Skeletal muscle tissue (tissue), 4 donors: Measurements from ENCODE around the gene CRIM1. TPM values are rescaled to one million over a fixed set of nuclear protein-coding genes. Genes with fewer than 3 reads are reported as not detected.

ENCODE experiments used
- H3K27ac ChIP-seq: one replicate; pipeline ENCODE4 v1.7.0; 2013; ENCODE audit warnings: mild to moderate bottlenecking, low read depth, low read length, inconsistent platforms
- H3K27me3 ChIP-seq, 3 donors: one replicate each; pipeline ENCODE4 v1.7.0; 2013; ENCODE audit warnings: low read length in 3 of 3; ENCODE audit not compliant: control insufficient read depth in 3 of 3, insufficient read depth in 3 of 3
- H3K36me3 ChIP-seq, 3 donors: one replicate each; pipeline ENCODE4 v1.7.0; 2013; ENCODE audit warnings: low read length in 3 of 3; ENCODE audit not compliant: control insufficient read depth in 3 of 3, insufficient read depth in 3 of 3
- H3K4me1 ChIP-seq, 3 donors: one replicate each; pipeline ENCODE4 v1.7.0; 2013; ENCODE audit warnings: low read length in 3 of 3, mild to moderate bottlenecking in 3 of 3; ENCODE audit not compliant: control insufficient read depth in 3 of 3, insufficient read depth in 3 of 3
- H3K4me3 ChIP-seq, 3 donors: one replicate each; pipeline ENCODE4 v1.7.0; 2013; ENCODE audit warnings: low read length in 3 of 3
- H3K9ac ChIP-seq, 3 donors: one replicate each; pipeline ENCODE4 v1.7.0; 2013; ENCODE audit warnings: low read length in 3 of 3, mild to moderate bottlenecking in 3 of 3, moderate library complexity in 2 of 3, low read depth in 1 of 3
- H3K9me3 ChIP-seq, 3 donors: one replicate each; pipeline ENCODE4 v1.7.0; 2013; ENCODE audit warnings: low read length in 3 of 3; ENCODE audit not compliant: control insufficient read depth in 3 of 3
- total RNA-seq: library from RNA; depleted of rRNA; stranded (reverse); fragments of >200 nt; gene quantifications from one replicate; pipeline ENCODE4 v1.2.3, GENCODE V29; 2014
- donor health status: Osteomylitis.

CRIM1 gene
- total RNA-seq, 1 donor from 2014 or later = 44.9 TPM

GRCh38 chr2:36582538-36582937 is 227.0 kb downstream of the CRIM1 start:
- peak overlapping the region; percentile 63 for H3K27ac ChIP-seq
- H3K36me3 ChIP-seq = peaks cover 4 to 50% (median 46%) of the 10 kb centered on the region in 3 donors
- H3K4me3 ChIP-seq = peak overlapping the region in 1 of 3 donors; percentile 55
- peak overlapping the region in 2 of 3 donors; percentile 9 to 39 for H3K9ac ChIP-seq
- peaks cover 23 to 58% (median 23%) of the 10 kb centered on the region in 3 donors for H3K4me1 ChIP-seq
- H3K27me3 ChIP-seq = no peaks in the 10 kb centered on the region
- no peaks in the 10 kb centered on the region for H3K9me3 ChIP-seq

- peak overlapping the region; percentile 63 for H3K27ac ChIP-seq
- no peaks in the 10 kb centered on the region for H3K9me3 ChIP-seq
- H3K4me1 ChIP-seq = peaks cover 19 to 54% (median 23%) of the 10 kb centered on the region in 3 donors
- H3K4me3 ChIP-seq = peak overlapping the region in 1 of 3 donors; percentile 55
- no peaks in the 10 kb centered on the region for H3K27me3 ChIP-seq
- H3K36me3 ChIP-seq = peaks cover 4 to 46% (median 44%) of the 10 kb centered on the region in 3 donors
- peak overlapping the region; percentile 9 to 39 (median 13) for H3K9ac ChIP-seq
These were observed 227.4 kb downstream of the CRIM1 start for GRCh38 chr2:36582951-36583350.

DNA sequence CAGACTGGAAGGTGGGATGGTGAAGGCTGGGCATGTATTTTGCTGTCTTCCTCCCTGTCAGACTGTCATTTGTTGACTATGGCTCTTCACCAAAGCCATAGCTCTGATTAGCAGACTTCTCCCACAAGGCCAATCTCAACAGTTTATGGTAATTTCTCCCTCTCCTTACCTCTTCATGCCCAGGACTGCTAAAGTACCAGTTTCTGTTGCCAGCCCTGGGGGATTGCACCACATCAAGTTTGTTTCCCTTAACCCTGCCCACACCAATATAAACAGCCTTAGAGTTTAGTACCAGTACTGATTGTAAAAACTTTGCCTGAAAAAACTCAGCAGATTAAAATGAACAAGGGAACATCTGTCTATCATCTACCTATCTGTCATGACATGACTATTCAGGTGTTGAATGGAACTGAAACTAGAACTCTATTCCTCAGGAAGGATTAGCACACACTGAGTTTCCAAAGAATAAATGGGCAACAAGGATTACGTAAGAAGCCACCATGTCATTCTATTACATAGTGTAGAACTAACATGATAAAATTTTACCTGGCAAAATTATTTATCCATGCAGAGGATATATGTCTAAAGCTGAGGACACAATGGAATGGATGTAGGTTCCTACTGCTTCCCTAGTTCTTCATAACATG is 228.7 kb downstream of the CRIM1 start:
- no peaks in the 10 kb centered on the region for H3K27me3 ChIP-seq
- peaks cover 4 to 35% (median 34%) of the 10 kb centered on the region in 3 donors for H3K36me3 ChIP-seq
- no peak overlapping the region for H3K9ac ChIP-seq
- peak overlapping the region; percentile 63 for H3K27ac ChIP-seq
- H3K9me3 ChIP-seq = no peaks in the 10 kb centered on the region
- peaks cover 23 to 52% (median 29%) of the 10 kb centered on the region in 3 donors for H3K4me1 ChIP-seq
- H3K4me3 ChIP-seq = peak overlapping the region in 2 of 3 donors; percentile 6 to 55

DNA sequence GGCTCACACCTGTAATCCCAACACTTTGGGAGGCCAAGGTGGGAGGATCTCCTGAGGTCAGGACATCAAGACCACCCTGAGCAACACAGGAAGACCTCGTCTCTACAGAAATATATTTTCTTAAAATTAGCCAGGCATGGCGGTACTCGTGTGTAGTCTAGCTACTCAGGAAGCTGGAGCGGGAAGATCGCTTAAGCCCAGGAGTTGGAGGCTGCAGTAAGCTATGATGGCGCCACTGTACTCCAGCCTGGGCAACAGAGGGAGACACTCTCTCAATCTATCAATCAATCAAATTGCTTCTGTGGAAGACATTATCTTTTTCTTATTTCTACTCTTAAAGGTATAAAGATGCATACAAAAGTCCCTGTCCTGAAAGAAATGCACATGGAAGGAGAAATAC is 231.1 kb downstream of the CRIM1 start:
- H3K36me3 ChIP-seq = peaks cover 0 to 28% (median 14%) of the 10 kb centered on the region in 3 donors
- H3K4me3 ChIP-seq = peak overlapping the region in 1 of 3 donors; percentile 27
- H3K27me3 ChIP-seq = no peaks in the 10 kb centered on the region
- H3K9me3 ChIP-seq = no peaks in the 10 kb centered on the region
- H3K27ac ChIP-seq = no peak overlapping the region
- no peak overlapping the region for H3K9ac ChIP-seq
- H3K4me1 ChIP-seq = peaks cover 37 to 53% (median 37%) of the 10 kb centered on the region in 3 donors

GRCh38 chr2:36587101-36587500 is 231.5 kb downstream of the CRIM1 start:
- Histone ChIP-seq H3K4me1 (peaks cover 34 to 53% (median 41%) of the 10 kb centered on the region in 3 donors), H3K4me3 (no peak overlapping the region), H3K36me3 (peaks cover 0 to 30% (median 14%) of the 10 kb centered on the region in 3 donors)

GRCh38 chr2:36587556-36587955 is 232.0 kb downstream of the CRIM1 start:
- H3K9ac ChIP-seq = no peak overlapping the region
- H3K36me3 ChIP-seq = peaks cover 0 to 30% (median 12%) of the 10 kb centered on the region in 3 donors
- H3K9me3 ChIP-seq = no peaks in the 10 kb centered on the region
- H3K4me1 ChIP-seq = peaks cover 30 to 53% (median 39%) of the 10 kb centered on the region in 3 donors
- H3K27me3 ChIP-seq = no peaks in the 10 kb centered on the region
- no peak overlapping the region for H3K4me3 ChIP-seq
- H3K27ac ChIP-seq = peak overlapping the region; percentile 7

More at GRCh38 chr2:36587101-36587500, 231.5 kb downstream of the CRIM1 start:
- Histone ChIP-seq H3K9ac (no peak overlapping the region), H3K9me3 (no peaks in the 10 kb centered on the region), H3K27me3 (no peaks in the 10 kb centered on the region), H3K27ac (peak overlapping the region; percentile 7)

DNA sequence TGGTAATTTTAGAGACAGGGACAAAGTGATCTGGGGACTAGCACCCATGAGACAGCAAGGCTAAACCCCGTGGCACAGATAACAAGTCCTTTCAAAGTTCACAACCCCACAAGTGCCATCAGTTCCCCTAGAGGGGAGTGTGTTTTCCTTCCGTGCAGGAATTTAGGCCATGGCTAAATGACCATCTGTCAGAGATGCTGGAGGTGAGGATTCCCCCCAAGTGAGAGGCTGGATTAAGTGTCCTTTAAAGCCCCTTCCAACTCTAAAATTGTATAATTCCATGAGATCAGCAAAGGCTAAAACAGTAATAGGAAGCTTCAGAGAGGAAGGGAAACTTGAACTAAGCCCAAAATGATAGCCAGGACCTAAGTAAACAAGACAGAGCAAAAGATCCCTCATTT is 233.7 kb downstream of the CRIM1 start:
- Histone ChIP-seq H3K36me3 (peaks cover 0 to 25% (median 6%) of the 10 kb centered on the region in 3 donors), H3K9ac (peak overlapping the region in 2 of 3 donors; percentile 7 to 46), H3K4me1 (peaks cover 24 to 45% (median 39%) of the 10 kb centered on the region in 3 donors), H3K27me3 (no peaks in the 10 kb centered on the region), H3K9me3 (no peaks in the 10 kb centered on the region), H3K4me3 (peak overlapping the region in 1 of 3 donors; percentile 92), H3K27ac (peak overlapping the region; percentile 75)

- peak overlapping the region; percentile 47 for H3K27ac ChIP-seq
- no peaks in the 10 kb centered on the region for H3K9me3 ChIP-seq
- H3K36me3 ChIP-seq = peaks cover 0 to 18% (median 0%) of the 10 kb centered on the region in 3 donors
- H3K4me3 ChIP-seq = peak overlapping the region in 2 of 3 donors; percentile 38 to 92
- H3K27me3 ChIP-seq = no peaks in the 10 kb centered on the region
- peak overlapping the region; percentile 37 to 61 (median 50) for H3K9ac ChIP-seq
- H3K4me1 ChIP-seq = peaks cover 25 to 48% (median 45%) of the 10 kb centered on the region in 3 donors
These were observed 239.3 kb downstream of the CRIM1 start for GRCh38 chr2:36594849-36595248.

DNA sequence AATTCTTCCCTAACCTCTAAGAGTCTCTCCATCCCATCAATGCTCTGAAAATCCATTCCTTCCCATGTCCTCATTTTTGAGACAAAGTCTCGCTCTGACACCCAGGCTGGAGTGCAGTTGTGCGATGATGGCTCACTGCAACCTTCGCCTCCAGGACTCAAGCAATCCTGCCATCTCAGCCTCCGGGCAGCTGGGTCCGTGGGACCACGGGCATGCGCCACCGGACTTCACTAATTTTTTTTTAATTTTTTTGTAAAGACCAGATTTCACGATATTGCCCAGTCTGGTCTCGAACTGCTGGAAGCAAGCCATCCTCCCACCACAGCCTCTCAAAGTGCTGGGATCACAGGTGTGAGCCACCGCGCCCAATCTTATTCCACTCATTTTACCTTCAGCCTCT is 240.8 kb downstream of the CRIM1 start:
- peak overlapping the region; percentile 76 to 82 (median 81) for H3K9ac ChIP-seq
- peaks cover 22 to 38% (median 35%) of the 10 kb centered on the region in 3 donors for H3K4me1 ChIP-seq
- H3K36me3 ChIP-seq = peaks cover 0 to 4% (median 0%) of the 10 kb centered on the region in 3 donors
- H3K9me3 ChIP-seq = no peaks in the 10 kb centered on the region
- no peak overlapping the region for H3K27ac ChIP-seq
- no peaks in the 10 kb centered on the region for H3K27me3 ChIP-seq
- peak overlapping the region; percentile 91 to 92 (median 91) for H3K4me3 ChIP-seq

GRCh38 chr2:36597003-36597531 is 241.5 kb downstream of the CRIM1 start:
- no peaks in the 10 kb centered on the region for H3K36me3 ChIP-seq
- peak overlapping the region; percentile 91 to 92 (median 91) for H3K4me3 ChIP-seq
- no peaks in the 10 kb centered on the region for H3K27me3 ChIP-seq
- peak overlapping the region; percentile 62 for H3K27ac ChIP-seq
- H3K9ac ChIP-seq = peak overlapping the region; percentile 76 to 82 (median 81)
- peaks cover 22 to 35% (median 28%) of the 10 kb centered on the region in 3 donors for H3K4me1 ChIP-seq
- no peaks in the 10 kb centered on the region for H3K9me3 ChIP-seq
